GM12872 (cell line): ENCODE data around the gene DNAH1.
A peak's percentile ranks its signal among the peaks of the same experiment; 100 is the strongest.

ENCODE experiments used
- CTCF ChIP-seq: IDR thresholded peaks from 3 replicates; pipeline ENCODE4 v1.5.1; 2011; ENCODE audit warnings: low read depth, mild to moderate bottlenecking, low read length, moderate library complexity; ENCODE audit not compliant: insufficient read depth

The DNAH1 gene

GRCh38 chr3:52443791-52444687 lies 127.9 kb downstream of the DNAH1 start:
- TF ChIP-seq CTCF: no peak

GRCh38 chr3:52444860-52445793 lies 129.0 kb downstream of the DNAH1 start, which contains the start of gene SEMA3G:
Gene SEMA3G, minus strand, starts transcription at chr3:52445103. Its CDS starts 76 bp downstream, at chr3:52445027.
- peak; percentile 73 for TF ChIP-seq CTCF

- TF ChIP-seq CTCF: no peak
Observed at GRCh38 chr3:52446042-52446441, 129.9 kb downstream of the DNAH1 start.

- peak; percentile 100 for TF ChIP-seq CTCF
Observed at GRCh38 chr3:52446631-52447511, 130.8 kb downstream of the DNAH1 start.

- TF ChIP-seq CTCF: no peak
Observed at GRCh38 chr3:52447512-52448355, 131.6 kb downstream of the DNAH1 start.
